Endometrium (tissue), 2 donors: ENCODE results near the gene WHRN.

Experiments
- FAIRE-seq: peaks from 2 replicates; lab custom pipeline; 2012; peaks lifted over from hg19 to GRCh38; lab: Jason Lieb, UNC
- donor health status: control.
- donor health status: control.

Gene WHRN

DNA sequence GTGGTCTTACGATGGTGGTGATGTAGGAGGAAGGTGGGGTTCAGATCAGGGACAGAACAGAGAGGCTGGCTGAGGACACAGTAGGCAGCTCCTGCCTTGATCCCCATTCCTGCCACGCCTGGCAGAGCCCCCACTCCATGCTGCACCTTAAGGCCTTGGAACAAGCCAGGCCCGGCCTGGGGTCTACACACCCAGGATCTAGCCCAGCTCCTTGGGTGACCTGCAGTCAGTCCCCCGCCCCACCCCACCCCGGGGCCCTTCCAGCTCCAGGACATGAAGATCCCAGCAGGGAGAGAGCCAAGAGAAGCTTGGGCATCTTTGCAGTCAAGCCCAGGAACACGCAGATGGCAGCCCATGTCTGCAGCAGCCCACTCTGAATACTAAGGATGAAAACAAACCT, 34.7 kb downstream of the WHRN start:
- FAIRE-seq = no peak

DNA sequence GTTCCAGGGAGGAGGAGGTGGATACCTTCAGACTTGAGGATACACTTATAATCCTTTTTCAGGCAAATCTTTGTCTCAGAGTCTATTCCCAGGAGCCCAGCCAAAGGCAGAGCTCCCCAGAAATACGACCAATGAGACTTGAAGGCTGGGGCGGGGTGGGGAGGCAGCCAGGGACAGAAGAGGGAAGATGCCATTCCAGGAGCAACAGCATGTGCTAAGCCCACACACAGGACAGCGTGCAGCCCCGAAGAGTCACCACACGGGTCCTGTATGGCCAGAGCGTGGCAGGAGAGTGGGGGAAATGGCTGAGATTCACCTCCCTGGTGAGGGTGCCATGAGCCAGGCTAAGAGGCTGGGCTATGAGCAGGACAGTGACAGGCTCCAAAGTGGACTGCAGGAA, 35.2 kb downstream of the WHRN start:
- no peak for FAIRE-seq

DNA sequence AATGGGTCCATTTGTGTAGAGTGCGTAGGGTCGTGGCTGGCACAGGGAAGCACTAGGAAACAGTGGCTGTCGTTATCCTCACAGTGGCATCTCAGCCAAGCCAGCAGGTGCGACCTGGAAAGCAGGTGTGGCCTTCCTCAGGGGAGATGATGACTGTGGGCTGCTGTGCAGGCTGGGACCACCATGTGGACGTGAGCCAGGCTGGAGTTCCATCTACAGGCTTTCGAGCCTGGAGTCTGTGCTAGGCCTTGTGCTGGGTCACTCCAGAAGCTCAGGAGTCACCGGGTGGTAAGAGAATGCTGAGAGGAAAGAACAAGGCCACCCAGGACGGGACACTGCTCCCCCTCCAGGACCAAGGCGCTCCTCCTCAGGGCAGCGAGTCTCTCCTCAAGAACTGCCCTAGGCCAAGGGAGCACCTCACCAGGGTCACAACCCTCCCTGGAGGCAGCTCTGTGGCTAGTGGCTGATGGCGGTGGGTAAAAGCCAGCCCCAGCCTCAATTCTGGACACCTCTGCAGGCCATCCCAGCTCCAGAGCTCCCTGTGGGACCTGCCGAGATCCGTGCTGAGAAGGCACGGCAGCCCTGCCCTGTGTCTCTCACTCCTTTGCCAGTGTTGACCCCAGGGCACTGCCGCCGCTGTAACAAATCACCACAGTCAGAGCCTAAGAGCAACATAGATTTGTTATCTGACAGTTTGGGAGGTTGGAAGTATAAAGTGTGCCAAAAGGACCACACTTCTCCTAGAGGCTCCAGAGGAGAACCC, 36.0 kb downstream of the WHRN start:
- no peak for FAIRE-seq

DNA sequence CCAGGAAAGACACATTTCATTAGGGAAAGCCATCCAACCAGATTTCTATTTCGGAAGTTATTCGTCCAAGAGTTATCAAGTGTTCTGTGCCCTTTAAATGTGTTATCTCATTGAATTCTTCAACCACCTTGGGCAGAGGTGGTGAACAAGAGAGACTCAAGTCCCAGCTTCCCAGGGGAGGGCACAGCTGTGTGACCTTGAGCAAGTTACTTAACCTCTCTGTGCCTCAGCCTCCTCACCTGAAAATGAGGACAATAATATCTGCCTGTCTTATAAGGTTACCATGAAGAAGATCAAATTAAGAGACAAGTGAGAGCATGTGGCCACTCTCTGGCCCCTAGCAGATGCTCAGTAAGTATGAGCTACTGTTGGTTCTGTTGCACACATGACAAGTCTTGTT, 37.4 kb downstream of the WHRN start:
- FAIRE-seq = no peak

DNA sequence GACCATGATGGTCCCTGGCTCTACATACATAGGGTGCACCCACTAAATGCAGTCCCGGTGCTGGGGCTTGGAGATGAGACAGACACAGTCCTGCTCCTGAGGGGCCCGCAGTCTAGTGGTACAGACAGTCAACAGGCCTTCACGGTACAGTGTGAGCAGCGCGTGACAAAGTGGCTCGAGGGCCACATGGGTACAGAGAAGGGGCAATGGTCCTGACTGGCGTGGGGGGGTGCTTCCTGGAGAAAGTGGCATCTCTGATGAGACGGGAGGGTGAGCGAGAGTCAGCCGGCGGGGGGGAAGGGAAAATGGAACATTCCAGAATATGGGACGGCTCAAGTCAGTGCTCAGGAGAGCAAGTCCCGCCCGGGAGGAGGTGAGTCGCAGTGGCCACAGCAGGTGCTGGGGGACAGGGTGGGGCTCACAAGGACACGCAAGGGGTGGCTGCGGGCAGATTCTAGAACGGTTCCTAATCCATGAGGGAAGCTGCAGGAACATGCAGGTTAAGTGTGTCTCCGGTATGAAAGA, 38.0 kb downstream of the WHRN start:
- FAIRE-seq = no peak

DNA sequence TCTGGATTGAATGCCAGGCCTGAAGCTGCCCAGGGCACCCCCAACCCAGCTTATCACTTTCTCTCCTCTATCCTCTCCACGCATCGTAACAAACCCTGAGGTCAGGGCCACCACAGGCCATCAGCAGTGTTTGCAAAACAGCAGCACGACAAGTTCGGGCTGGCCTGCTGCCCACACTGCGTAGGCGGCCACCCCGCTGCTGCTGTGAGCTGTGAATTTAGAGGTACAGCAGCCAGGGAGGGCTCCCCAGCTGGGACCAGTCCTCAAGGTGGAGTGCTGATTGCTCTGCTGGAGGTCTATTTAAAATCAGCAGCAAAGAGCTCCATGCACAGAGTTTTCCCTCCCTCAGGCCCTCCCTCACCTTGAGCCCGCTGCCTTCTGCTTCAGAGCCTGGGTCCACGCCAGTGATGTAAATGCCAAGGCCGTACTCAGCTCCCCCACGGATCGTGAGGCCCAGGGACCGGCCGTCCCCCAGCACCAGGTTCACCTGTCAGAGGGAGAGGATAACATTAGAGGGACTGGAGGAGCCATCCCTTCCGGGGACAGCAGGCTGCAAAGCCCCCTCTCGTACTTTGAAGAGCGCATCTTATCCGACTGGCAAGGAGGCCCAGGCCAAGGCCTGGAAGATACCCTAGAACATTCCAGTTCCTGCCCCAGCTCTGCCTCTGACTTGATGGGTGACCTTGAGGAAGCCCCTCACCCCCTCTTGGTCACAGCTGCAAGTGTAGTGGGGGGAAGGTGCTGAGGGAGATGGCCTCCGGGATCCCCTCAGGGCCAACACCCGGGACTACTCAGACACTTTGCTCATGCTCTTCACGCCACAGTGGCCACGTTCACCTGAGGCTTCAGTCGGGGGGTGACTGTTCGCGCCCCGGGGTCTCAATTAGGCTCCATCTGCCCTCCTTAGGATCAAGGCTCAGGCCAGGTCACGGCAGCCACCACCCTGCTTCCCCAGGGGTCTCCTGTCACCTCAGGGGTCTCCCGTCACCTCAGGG, 39.1 kb downstream of the WHRN start:
- FAIRE-seq = no peak

DNA sequence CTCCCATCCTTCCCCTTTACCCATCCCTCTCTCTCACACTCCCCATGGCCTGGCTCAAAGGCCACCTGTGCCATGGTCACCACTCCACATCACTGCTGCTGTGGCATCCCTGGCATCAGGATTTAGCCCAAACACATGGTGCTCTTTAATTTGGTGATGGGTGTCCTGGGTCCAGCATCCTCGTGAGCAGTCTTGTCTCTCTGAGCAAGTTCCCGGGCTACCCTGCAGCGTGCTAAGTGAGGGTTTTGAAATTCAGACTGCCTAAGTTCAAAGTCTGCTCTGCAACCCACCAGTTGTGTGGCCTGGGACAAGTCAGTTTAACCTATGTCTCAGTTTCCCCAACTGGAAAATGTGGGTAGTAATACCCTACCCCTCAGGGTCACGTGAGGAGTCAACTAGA, 39.9 kb downstream of the WHRN start:
- FAIRE-seq = no peak

DNA sequence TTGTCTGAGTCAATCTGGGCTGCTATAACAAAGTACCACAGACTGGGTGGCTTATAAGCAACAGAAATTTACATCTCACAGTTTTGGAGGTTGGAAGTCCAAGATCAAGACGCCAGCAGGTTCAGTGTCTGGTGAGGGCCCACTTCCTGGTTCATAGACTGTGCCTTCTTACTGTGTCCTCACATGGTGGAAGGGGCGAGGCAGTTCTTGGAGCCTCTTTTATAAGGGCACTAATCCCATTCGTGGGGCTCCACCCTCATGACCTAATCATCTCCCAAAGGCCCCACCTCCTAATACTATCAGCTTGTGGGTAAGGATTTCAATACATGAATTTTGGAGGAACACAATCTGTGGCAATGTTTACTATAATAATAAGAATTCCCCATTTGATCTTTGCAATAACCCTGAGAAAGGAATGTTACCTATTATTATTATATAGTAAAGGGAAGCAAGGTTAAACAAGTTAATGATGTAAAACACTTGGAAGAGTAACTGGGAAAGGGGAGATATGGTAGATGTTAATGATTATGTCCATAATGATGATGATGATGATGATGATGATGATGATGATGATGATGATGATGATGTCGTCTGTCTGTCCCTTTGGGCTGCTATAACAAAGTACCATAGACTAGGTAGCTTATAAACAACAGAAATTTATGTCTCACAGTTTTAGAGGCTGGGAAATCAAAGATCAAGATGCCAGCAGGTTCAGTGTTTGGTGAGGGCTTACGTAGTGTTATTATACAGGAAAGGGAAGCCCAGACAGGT, 40.8 kb downstream of the WHRN start:
- no peak for FAIRE-seq

DNA sequence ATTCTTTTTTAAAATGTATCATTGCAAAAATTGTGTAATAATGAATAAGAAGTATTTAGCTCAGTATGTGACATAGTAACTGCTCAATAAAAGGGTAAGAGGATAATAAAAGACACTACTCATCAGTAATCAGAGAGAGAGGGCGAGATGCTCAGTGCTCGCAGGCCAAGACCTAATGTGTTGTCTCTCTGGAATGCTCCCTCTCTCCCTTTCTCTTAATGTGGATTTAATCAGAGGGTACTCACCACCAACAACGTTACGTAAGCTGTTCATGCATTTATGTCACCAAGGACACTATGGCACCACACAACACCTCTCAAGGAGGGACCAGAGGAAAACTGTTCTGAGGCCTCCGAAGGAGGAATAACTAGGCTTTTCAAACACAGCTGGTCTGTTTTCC, 42.5 kb downstream of the WHRN start:
- FAIRE-seq = no peak

DNA sequence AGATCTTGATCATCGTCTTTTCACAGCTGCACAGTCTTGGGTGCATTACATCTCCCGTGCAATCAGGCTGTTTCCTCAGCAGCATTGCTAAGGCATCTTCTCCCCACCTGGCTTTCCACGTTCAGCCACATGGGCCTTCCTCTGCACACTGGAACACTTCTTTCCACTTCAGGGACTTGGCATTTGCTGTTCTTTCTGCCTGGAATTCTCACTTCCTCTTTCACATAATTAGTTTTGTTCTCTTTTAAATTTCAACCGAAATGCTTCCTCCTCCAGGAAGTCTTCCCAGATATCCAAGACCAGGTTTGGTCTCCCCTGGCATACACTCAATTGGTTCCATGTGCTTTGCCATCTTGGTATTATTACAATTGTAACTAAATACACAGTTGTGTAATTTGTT, 43.8 kb downstream of the WHRN start:
- FAIRE-seq = no peak

DNA sequence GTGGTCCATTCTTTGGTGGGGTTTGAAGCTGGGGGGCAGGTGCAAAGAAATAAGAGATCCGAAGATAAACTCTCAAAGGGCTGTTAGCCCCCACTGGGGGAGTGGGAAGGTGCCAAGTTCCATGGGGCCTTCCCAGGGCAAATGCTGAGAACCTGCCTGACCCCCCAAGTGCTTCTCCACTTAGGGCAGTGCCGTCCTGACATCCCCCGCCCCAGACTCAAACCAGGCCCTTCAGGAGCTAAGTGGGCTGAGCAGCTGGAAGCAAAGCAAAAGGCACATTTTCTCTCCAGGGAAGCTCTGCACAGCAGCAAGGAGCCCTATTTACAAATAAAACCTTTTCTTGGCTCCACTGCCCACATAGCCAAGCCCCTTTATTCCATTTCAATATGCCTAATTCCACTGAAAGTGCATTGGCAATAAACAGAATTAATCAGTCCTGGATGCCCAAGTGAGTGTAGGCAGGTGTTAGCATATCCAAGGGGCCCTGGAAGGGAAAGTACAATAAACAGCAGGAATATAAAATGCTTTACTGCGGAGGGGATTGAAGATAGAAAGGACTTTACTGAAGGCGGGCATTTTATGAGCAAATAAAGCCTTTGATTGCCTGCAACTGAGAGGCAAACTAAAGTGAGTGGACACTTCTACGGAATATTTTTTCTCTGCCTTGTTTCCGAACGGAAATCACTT, 44.6 kb downstream of the WHRN start:
- no peak for FAIRE-seq

DNA sequence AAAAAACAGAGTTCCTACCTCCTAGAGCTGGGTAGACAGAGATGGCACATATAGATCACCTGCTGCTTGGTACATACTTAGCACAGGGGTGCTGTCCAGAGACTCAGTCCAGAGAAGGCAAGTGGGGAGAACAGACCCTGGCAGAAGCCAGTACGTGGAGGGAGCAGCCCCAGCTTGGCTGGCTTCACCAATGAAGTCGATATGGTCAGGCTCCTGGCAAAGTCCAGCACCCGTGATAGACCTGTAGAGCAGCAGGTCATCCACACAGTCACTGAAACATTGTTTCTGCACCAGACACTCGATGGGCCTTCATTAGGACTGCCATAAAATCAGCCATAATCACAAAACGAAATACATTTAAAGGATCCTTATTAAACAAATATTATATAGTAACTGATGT, 45.8 kb downstream of the WHRN start:
- FAIRE-seq = no peak

DNA sequence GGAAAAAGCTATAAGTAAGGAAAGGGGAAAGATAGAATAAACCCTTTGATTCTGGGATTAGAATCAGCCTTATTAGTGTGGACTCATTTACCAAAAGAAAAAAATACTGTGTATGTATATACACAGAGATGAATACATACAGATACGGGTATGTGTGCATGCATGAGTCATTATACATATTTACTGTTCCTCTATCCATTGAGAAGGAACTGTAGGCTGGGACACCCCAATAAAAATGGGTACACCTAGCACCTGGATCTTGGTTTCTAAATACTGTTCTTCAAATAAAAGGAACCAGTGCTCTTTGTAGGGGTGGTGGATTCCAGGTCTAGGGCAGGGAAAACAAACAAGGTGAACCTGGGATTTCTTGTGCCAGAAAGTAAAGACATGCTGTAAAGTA, 48.3 kb downstream of the WHRN start:
- FAIRE-seq = no peak

DNA sequence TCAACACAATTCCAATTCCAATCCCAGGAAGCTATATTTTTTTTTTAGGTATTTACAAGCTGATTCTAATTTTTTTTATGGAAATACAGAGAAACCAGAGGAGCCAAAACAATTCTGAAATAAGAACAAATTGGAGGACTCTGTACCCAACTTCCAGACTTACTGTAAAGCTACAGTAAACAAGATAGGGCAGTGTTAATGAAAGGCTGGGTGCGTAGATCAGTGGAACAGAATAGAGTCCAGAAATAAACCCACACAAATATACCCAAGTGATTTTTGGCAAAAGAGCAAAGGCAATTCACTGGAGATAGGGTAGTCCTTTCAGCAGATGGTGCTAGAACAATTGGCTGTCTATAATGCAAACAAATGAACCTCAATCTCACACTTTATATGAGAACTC, 50.6 kb downstream of the WHRN start:
- FAIRE-seq = no peak

DNA sequence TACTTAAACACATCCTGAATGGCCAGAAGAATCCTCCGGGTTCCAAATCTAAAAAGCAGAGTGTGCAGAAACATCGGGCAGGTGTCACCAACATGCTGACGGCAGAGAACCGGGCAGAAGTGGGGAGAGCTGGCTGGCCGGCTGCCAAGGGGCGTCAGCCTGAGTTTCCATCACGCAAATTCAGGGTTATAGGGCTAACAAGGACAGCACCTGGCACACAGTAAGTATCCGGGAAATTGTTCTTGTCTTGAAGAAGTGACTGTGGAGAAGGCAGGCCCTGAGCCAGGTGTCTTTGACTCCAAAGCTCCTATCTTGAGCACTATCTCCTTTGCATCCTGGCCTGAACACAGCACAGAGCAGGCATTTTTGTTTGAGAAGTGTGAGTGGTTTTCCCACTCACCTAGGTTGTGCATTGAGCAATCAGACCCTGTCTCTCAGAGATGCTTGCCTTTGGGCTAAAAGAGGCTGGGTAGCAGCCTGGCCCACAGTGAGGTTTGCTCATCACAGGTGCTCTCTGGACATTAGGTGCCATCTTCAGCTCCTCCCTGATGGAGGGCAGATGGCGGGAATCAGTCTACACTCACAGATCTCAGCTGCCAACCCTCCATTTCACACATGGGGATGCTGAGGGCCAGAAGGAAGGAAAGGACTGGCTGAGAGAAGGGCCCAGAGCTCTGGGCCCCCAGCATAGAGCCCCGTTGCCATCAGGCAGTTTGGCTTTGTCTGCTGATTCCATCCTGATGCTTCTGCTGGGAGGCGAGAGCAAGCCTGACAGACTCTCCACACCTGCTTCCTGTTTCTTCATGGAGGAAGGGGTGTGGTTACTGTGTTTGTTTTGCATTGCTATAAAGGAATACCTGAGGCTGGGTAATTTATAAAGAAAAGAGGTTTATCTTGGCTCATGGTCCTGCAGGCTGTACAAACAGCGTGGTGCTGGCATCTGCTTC, 52.8 kb downstream of the WHRN start:
- FAIRE-seq = no peak

DNA sequence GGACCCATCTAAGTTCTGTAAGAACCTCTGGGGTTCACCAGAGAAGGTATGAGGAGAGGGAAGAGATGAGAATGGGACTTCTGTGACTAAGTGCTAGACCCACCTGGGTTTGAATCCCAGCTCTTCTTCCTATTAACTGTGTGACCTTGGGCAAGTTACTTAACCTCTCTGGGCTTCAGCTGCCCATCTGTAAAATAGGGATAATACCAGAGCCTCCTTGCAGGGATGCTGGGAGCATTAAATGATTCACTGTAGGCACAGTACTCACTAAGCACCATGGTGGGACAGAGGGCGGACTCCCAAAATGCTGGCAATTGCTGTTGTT, 53.6 kb downstream of the WHRN start:
- FAIRE-seq = no peak

DNA sequence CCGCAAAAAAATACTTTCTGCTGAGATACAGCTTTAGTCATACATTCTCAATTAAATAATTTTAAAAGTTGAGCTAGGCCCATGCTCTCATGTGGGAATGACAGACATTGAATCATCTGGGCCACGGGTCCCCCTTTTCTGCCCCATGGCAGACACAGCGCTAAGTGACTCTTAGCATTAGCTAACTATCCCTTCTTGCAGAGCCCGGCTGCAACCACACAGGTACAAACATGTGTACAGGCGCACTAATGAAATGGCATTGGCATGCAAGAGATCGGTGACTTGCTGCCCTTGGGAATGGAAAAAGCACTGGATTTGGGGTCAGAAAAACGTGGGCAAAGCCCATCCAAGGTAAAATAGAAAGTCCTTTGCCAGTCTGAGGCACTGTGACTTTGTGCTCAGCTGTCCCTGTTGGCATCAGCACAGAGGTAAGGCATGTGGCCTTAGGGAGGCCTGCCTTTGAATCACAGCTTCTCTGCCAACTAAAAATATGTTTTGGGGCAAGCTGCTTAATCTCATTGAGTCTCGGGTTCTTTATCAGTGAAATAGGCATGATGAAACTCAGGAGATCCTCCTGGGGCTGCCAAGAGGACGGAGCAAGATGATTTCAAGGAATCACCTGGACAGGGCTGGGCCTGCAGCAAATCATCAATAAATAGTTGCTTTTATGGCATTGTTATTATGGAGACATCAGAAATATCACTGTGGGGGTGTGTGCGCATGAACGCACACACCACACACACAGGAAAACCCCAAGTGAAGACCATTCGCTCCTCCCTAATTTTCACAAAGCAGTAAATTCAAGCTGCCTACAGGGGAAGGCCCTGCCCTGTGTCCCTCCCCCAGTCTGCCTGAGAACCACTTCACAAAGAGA, 54.2 kb downstream of the WHRN start:
- FAIRE-seq = no peak

DNA sequence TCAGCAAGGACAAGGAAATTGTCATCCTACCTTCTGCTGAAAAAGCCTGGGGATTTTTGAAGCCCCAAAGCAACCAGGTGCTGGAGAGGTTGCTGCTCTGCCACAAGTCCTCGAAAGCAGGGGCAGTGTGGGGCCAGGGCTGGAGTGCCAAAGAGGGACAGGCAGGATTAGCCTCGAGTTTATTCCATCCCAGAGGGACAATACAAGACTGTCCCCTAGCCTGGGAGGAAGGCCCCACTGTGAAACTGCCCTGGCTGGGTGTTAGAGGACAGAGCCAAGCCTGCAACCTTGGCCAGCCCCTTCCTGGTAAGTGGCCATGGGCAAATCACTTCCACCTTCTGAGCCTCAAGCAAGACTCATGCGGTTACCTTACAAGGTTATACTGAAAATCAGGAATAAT, 55.1 kb downstream of the WHRN start:
- no peak for FAIRE-seq

DNA sequence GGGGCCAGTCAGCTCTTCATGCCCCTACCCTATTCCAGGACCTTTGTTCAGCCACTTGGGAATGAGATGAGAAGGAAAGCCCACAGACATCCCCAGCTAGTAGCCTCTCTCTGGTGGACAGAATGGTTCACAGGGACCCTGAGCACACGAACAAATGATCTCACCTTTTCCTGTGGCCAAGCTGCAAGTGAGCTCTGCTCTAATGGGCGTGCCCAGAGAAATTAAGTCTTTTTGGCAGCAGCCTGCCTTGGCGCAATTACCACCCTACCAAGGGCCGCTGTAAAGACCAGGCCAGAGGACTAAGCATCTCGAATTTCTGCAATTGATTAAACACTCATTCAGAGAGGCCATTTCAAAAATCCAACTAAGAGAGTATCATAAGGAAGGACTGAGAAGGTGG, 56.0 kb downstream of the WHRN start:
- no peak for FAIRE-seq

DNA sequence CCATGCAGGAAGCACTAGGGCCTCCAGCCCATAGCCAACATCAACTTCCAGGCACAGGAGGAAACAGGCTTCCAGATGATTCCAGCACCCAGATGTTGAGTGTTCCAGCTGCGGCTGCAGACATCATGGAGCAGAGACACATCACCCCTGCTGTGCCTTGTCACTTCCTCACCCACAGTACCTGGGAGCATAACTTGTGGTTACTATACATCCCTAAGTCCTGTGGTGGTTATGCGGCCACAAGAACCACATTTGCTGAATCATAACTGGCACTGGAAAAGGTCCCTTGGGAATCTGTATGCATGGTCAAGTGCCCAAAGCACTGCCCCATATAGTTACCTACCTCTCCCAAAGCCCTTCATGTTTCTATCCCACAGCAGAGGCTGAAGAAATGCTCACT, 56.6 kb downstream of the WHRN start:
- no peak for FAIRE-seq
